Measurements from ENCODE around the gene KRT33B. TPM values are rescaled to one million over a fixed set of nuclear protein-coding genes. Genes with fewer than 3 reads are reported as not detected.
"Not testable (repeated sequence)": the region's sequence is repeated elsewhere in the genome, so short reads cannot be mapped to it uniquely, and the experiment has no call there.

KRT33B gene
- total RNA-seq, 2 donors from 2014 or later: not detected

GRCh38 chr17:41352597-41353366, 16.8 kb downstream of the KRT33B start:
- DNase-seq: no peak
- H3K36me3 ChIP-seq (replicated peaks in 1 of 2; ENCODE audit: insufficient read depth in 1 of 2, low read depth in 2 of 2): no peaks in the 10 kb centered on the region
- no peak overlapping the region for H3K27ac ChIP-seq
- no peak for TF ChIP-seq POLR2A (IDR thresholded peaks at IDR 0.05)
- TF ChIP-seq, protein P1, sequence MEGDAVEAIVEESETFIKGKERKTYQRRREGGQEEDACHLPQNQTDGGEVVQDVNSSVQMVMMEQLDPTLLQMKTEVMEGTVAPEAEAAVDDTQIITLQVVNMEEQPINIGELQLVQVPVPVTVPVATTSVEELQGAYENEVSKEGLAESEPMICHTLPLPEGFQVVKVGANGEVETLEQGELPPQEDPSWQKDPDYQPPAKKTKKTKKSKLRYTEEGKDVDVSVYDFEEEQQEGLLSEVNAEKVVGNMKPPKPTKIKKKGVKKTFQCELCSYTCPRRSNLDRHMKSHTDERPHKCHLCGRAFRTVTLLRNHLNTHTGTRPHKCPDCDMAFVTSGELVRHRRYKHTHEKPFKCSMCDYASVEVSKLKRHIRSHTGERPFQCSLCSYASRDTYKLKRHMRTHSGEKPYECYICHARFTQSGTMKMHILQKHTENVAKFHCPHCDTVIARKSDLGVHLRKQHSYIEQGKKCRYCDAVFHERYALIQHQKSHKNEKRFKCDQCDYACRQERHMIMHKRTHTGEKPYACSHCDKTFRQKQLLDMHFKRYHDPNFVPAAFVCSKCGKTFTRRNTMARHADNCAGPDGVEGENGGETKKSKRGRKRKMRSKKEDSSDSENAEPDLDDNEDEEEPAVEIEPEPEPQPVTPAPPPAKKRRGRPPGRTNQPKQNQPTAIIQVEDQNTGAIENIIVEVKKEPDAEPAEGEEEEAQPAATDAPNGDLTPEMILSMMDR (IDR thresholded peaks at IDR 0.05): no peak
- no peaks in the 10 kb centered on the region for H3K9me3 ChIP-seq
- H3K4me3 ChIP-seq: no peak overlapping the region
- no peaks in the 10 kb centered on the region for H3K4me1 ChIP-seq
- H3K27me3 ChIP-seq: no peaks in the 10 kb centered on the region
- intact Hi-C loops (cut with DNase I): no loop called here
- ATAC-seq: no peak
- 61% methylated on average over 7 of the region's 7 CpGs for WGBS, 2 donors

DNA sequence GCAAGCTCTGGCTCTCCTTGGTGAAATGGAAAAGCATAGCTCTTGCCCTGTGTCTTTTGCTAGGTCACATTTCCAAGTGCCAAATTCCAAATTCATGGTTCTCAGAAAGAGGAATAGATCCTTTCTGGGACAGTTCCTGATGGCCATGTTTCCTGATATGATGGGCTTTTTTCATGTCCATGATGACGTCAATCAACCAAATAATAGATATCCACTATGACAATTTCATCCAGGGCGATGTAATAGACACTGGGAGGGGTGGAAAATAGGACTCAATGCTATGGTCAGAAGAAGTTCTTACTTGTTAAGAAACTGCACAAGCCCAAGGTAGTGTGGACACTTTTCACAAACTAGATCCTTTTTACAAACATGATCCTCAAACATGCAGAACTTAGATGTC, 18.4 kb downstream of the KRT33B start:
- no peaks in the 10 kb centered on the region for H3K4me1 ChIP-seq
- no peak overlapping the region for H3K4me3 ChIP-seq
- no peak overlapping the region for H3K27ac ChIP-seq
- H3K27me3 ChIP-seq: no peaks in the 10 kb centered on the region
- no peaks in the 10 kb centered on the region for H3K9me3 ChIP-seq
- DNase-seq (no peak), ATAC-seq (no peak)
- no peaks in the 10 kb centered on the region for H3K36me3 ChIP-seq (replicated peaks in 1 of 2; ENCODE audit: insufficient read depth in 1 of 2, low read depth in 2 of 2)
- intact Hi-C loops (cut with DNase I): no loop called here
- no peak for TF ChIP-seq POLR2A (IDR thresholded peaks at IDR 0.05)
- TF ChIP-seq, protein P1 (IDR thresholded peaks at IDR 0.05): no peak
- 55 to 72% methylated on average over 2 of the region's 2 CpGs for WGBS, 2 donors

GRCh38 chr17:41350381-41350878, 19.2 kb downstream of the KRT33B start, which contains the start of gene KRT33A:
Gene KRT33A (minus strand): TSS chr17:41350828. CDS start chr17:41350767, 61 bp downstream.
- DNase-seq; ATAC-seq; H3K4me3 ChIP-seq; H3K9me3 ChIP-seq; H3K36me3 ChIP-seq (replicated peaks in 1 of 2; ENCODE audit: insufficient read depth in 1 of 2, low read depth in 2 of 2); H3K27me3 ChIP-seq; intact Hi-C loops (cut with DNase I); H3K27ac ChIP-seq; H3K4me1 ChIP-seq: not testable (repeated sequence)
- WGBS, 2 donors: 79 to 86% methylated on average over 15 of the region's 16 CpGs

GRCh38 chr17:41347869-41348760, 21.5 kb downstream of the KRT33B start:
- Histone ChIP-seq H3K9me3 (no peaks in the 10 kb centered on the region), H3K27ac (no peak overlapping the region), H3K4me3 (no peak overlapping the region), H3K4me1 (no peaks in the 10 kb centered on the region), H3K36me3 (replicated peaks in 1 of 2; ENCODE audit: insufficient read depth in 1 of 2, low read depth in 2 of 2) (no peaks in the 10 kb centered on the region), H3K27me3 (no peaks in the 10 kb centered on the region)
- intact Hi-C loops (cut with DNase I): no loop called here
- DNase-seq (no peak), ATAC-seq (no peak)
- TF ChIP-seq, protein P1 (IDR thresholded peaks at IDR 0.05): no peak
- TF ChIP-seq POLR2A (IDR thresholded peaks at IDR 0.05): no peak
- 55 to 60% methylated on average over 5 to 6 of the region's 7 CpGs for WGBS, 2 donors

DNA sequence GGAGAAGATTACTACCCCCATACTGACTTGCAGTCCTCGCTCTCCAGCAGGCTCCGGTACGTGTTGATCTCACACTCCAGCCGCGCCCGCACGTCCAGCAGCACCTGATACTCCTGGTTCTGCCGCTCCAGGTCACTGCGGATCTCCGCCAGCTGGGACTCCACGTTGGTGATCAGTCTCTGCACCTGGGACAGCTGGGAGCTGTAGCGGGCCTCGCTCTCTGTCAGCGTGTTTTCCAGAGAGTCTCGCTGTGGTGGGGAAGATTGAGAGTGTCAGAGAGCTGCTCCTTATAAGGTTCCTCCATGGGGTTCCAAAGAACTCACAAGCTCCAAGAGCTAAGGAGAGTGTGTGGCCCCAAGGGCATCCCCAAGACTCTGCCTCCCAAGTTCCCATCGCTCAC, 23.2 kb downstream of the KRT33B start:
- H3K27ac ChIP-seq; H3K4me1 ChIP-seq; intact Hi-C loops (cut with DNase I); H3K36me3 ChIP-seq (replicated peaks in 1 of 2; ENCODE audit: insufficient read depth in 1 of 2, low read depth in 2 of 2); H3K27me3 ChIP-seq; H3K4me3 ChIP-seq; H3K9me3 ChIP-seq; ATAC-seq; DNase-seq: not testable (repeated sequence)
- WGBS, 2 donors: 80 to 87% methylated on average over 15 of the region's 16 CpGs

Data from body of pancreas (tissue), 4 donors.